HG02970 (cell line): ENCODE data around the gene BABAM2.

Experiments used
- ATAC-seq: cut with Tn5 transposase; IDR thresholded peaks from one replicate; pipeline ENCODE4 v1.9.1; 2021; ENCODE audit warnings: mild to moderate bottlenecking, moderate library complexity, moderate number of reproducible peaks; ENCODE audit not compliant: unreplicated experiment, low FRiP score

Gene BABAM2

DNA sequence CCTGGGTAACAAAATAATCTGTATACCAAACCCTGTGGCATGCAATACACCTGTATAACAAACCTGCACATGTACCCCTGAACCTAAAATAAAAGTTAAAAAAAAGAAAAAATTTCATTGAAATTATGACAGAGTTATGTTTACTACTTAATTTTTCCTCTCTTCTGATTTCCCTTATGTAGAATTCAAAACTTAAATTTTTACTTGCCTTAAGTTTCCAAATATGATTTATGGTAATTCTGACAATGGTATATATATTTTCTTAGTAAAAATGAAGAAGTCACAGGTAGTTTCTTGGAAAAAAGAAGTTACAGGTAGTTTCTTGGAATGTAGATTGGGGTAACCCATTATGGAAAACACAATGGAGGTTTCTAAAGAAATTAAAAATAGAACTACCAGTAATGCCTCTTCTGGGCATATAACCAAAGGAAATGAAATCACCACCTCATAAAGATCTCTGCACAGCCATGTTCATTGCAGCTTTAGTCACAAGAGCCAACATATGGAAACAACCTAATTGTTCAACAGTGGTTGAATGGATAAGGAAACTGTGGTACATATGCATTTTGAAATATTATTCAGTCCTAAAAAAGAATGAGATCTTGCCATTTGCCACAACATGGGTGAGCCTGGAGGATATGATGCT lies 164.9 kb downstream of the BABAM2 start:
- no peak for ATAC-seq

DNA sequence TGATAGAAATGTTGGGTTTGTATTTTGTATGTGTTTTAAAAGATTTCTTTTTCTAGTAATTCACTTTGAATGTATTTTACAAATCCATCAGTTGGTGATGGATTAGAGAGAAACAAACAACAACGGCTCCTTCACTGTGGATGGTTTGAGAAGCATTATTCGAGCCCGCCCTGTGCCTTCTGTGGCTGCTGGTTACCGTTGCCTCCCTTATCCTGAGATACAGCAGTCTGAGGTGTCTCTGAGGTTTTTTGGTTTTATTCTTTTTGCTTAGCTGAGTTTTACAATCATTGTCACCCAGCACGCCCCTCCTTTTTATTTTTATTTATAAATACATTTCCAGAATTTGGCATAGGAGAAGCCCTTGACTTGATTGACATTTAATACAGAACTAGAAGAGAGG lies 168.3 kb downstream of the BABAM2 start:
- ATAC-seq: no peak

GRCh38 chr2:28062867-28063266 lies 172.3 kb downstream of the BABAM2 start:
- no peak for ATAC-seq

GRCh38 chr2:28063492-28063962 lies 173.0 kb downstream of the BABAM2 start:
- ATAC-seq: no peak

DNA sequence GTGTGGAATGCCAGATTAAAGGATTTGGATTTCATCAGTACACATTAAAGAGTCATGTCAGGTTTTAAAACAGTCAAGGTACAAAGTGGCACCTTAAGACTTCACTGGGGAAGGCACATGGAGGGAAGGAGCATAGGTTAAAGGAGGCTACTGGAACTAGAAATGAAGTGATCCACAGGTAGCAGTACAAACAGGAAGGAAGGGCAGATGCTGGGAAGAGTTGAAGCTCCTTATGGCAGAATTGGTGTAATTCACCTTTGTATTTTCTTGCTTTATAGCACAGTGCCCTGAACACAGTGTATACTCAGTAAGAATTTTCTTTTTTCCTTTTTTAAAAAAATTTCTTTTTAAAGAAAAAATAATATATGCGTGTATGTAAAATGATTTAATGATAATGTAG lies 177.1 kb downstream of the BABAM2 start:
- no peak for ATAC-seq

GRCh38 chr2:28068088-28068487 lies 177.6 kb downstream of the BABAM2 start:
- no peak for ATAC-seq

DNA sequence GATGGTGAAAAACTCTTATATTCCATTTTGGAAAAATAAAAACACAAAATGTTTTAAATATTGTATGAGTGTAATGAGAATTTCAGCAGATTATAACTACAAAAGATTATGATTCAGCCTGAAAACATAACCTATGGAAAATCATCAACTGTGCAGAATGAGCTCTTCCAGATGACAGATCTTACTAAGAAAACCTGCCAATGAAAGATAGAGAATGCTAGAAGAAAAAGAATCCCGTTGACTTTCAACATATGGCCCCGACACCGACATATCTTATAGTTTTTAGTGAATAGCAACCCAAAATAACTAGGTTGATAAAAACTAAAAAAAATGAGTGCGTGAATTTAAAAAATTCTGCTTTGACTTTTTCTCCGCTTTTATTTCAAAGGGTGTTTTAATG lies 178.0 kb downstream of the BABAM2 start:
- no peak for ATAC-seq

DNA sequence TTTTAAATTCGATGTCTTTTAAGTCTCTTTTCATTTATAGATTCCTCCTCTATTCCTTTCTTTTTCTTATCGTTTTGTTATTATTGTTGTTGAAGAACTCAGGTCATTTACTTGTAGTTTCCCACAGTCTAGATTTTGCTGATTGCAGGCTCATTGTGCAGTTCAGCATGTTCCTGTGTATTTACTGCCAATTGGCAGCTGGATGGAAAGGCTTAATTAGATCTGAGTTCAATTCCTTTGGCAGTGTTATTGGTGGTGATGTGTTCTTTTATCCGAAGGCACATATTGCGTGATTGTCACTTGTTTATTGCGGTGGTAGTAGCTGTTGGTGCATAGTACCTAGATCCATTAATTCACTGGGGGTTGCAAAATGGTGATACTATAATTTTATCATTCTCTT lies 180.7 kb downstream of the BABAM2 start:
- no peak for ATAC-seq

GRCh38 chr2:28074137-28074536 lies 183.6 kb downstream of the BABAM2 start:
- no peak for ATAC-seq

GRCh38 chr2:28080911-28081310 lies 190.4 kb downstream of the BABAM2 start:
- ATAC-seq: no peak

- ATAC-seq: no peak
These were observed 191.6 kb downstream of the BABAM2 start for GRCh38 chr2:28082131-28082530.

DNA sequence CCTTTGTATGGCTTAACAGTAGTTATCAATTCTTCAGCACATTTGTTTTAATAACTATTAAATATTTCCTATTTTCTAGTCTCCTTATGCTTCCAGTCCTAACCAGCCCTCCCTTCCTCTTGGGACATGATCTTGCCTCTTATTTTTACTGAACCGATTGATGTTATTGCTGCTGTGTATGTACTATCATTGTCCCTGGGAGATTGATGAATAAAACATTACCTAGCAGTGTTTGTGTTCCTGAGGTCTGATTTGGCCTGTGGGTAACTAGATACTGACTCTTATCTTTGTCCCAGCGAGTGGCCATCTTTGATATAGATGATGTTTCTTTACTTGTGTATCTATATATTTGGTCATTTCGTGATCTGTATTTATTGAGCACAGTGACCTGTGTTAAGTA lies 192.9 kb downstream of the BABAM2 start:
- no peak for ATAC-seq

DNA sequence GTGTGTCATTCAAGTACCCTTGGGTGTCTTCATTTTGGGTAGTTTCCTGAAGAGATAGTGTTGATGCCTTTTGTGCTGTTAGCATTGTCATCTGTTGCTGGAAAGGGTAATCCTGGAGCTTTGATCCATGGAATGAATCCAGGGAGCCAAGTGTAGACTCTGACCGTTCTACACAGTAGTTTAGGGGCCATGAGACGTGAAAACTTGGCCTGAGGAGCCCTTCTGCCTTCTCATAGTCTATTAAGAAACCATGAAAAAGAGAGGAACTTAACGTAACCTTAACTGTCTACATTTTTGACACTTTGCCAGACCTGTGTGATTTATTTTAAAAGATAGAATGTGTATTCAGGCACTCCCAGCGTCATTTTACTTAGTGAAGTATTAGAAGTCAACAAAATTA lies 194.0 kb downstream of the BABAM2 start:
- no peak for ATAC-seq

GRCh38 chr2:28085201-28085600 lies 194.7 kb downstream of the BABAM2 start:
- no peak for ATAC-seq

DNA sequence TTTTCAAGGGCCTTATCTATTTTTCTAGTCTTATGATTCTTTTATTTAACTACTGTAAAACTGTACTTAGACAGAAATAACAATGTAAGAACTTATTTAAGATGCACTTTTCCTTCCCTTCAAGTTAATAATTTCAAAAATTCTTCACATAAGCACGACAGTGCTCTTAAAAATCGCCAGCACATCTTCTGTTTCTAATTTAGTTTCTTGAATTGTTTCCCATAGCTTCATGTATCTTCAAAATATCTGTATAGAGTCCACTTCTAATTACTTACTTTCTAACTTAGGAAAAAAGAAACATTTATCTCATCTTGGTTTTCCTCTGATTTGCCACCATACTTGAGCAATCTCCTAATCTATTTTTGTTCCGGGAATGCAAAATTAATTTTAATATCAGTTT lies 196.1 kb downstream of the BABAM2 start:
- ATAC-seq: no peak

DNA sequence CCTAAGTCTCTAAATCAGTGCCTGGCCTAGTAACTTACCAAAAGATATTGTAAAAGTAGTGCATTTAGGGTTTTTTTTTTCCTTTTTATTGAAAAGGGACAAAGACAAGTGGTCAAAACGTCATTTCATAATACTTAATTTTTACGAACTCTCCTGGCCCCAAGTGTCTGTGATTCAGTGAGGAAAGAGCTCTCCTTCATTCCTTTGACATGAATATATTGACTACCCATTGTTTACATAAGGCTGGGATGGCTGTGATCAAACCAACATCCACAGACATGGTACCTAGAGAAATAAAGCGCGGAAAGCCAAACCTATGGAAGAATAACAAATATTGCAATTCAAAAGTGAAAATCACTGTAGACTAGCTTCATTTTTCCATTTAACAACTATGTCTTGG lies 198.4 kb downstream of the BABAM2 start:
- ATAC-seq: no peak

DNA sequence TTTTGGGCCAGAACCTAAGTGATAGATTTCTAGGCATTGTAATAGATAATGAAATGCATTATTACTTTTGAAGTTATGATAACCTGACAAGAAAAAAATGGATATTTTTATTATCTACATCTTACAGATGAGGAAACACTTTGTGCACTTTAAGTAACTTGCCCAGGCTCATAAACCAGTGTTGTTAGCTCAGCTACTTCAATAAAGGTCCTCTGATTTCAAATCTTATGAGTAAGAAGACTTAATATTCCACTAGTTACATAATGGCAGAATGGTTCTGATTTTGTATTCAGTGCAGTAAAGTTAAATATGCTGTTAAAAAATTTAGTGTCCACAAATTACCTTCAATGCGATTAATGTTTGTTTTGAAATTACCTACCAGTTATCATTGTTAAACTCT lies 199.0 kb downstream of the BABAM2 start:
- no peak for ATAC-seq

DNA sequence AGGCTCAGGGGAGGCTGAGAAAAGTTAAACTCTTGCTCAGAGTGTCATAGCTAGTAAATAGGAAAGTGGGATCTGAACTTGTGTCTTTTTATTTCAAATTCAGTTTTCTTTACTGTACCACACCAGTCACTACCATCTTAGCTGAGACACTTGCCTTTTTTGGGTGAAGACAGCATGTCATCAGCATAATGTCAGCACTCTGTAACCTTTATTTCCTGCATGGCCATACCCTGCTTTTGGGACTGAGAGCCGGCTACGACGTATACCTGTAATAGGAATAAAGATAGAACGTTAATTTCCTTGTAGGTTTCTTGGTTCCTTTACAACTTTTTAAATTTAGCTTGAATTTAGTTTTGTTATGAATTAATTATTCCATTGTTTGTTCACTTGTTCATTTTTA lies 202.8 kb downstream of the BABAM2 start:
- no peak for ATAC-seq

- no peak for ATAC-seq
These were observed 203.2 kb downstream of the BABAM2 start for GRCh38 chr2:28093768-28094167.

DNA sequence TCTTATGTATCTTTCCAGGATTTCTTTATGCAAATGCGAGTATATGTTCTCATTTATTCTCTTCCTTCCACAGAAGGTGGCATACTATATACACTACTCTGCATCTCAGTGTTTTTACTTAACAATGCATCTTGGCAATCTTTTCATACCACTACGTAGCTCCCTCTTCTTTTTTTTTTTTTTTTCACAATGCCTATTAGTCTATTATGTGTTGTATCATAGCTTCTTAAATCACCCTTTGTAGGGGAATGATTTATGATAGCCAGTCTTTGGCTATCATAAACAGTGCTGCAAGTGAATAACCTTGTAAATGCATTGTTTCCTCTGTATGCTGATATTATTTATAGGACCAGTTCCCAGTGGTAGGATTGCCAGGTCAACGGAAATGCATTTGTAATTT lies 204.2 kb downstream of the BABAM2 start:
- ATAC-seq: no peak

DNA sequence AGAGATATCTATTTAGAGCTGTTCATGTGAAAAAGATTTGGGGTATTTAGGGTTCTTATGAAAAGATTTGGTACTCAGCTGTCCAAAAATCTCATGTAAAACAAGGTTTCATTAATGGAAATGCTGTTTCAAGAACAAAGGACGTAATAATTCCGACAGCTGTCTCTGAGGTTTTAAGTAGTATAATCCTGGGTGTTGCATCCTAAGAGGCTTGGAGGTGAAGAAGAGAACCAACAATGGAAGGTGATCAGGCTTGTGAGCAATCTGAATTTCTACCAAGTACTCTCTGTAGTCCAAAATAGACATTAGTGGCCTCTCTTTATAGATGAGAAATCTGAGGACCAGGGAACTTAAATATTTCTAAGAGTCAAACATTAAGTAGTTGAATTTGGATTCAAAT lies 205.1 kb downstream of the BABAM2 start:
- ATAC-seq: no peak

DNA sequence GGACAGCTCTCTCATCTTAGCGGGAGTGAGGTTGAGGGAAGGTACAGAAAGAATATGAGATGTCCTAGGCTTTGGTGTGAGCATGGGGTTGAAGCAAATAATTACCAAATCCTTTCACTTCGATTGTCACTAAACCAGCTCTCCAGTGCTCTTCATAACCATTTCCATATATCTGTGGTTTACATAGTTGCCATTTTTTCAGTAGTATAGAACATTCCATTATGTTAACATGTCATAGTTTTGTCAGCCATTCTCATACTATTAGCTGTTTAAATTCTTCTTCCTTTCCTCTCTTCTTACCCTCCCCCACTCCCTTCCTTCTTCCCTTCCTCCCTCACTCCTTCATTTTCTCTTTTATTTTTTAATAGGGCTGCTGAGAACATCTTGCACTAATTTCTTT lies 205.9 kb downstream of the BABAM2 start:
- no peak for ATAC-seq
